GM19438 (cell line): ENCODE data around the gene APBA2.
"Not testable (repeated sequence)": the region's sequence is repeated elsewhere in the genome, so short reads cannot be mapped to it uniquely, and the experiment has no call there.

Experiments
- ATAC-seq: cut with Tn5 transposase; IDR thresholded peaks from one replicate; pipeline ENCODE4 v1.9.1; 2021; ENCODE audit warnings: low read depth; ENCODE audit not compliant: unreplicated experiment

APBA2 gene

DNA sequence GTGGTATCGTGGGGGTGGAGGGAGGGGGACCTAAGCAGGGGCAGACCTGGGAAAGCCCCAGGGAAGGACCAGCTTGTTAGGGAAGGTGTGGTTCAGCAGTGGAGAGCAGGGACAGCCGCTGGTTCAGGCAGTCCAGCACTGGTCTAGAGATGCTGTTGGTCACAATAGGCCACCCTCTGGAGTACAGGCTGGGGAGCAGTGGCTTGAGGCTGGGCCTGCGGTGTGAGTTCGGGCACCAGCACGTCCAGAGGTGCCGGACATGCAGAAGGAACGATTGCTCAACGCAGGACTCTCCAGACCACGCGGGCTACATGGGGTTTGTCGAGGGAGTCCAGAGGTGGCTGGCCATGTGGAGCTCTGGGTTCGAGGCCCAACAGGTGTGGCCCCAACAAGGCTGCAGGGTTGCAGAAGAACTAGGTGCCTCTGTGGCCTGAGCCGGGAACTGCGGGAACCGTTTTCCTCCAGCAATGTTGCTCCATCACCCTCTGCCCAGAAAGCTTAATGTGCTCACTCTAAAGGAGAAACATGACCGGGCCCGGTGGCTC, 143.9 kb downstream of the APBA2 start:
- ATAC-seq, result no peak

DNA sequence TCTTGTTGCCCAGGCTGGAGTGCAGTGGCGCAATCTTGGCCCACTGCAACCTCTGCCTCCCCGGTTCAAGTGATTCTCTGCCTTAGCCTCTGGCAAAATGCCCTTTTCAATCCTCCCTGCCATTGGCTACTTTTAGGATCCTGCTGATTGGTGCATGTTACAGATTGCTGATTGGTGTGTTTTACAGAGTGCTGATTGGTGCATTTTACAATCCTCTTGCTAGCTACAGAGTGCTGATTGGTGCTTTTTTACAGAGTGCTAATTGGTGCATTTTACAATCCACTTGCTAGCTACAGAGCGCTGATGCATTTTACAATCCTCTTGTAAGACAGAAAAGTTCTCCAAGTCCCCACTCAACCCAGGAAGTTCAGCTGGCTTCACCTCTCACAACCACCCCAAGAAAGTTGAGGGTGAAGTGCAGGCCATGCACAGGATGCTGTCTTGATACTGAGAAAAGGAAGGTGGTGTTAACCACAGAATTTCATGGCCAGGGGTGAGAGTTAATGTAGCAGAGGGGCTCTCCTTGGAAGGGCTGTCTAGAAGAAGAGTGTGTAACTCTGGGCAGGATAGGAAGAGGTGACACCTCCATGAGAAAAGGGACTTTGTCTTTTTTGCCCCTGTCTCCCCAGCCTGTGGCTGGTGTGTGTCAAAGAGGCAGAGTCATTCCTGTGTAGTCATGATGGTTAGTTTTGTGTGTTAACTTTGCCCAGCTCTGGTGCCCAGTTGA, 145.9 kb downstream of the APBA2 start:
- no peak for ATAC-seq

DNA sequence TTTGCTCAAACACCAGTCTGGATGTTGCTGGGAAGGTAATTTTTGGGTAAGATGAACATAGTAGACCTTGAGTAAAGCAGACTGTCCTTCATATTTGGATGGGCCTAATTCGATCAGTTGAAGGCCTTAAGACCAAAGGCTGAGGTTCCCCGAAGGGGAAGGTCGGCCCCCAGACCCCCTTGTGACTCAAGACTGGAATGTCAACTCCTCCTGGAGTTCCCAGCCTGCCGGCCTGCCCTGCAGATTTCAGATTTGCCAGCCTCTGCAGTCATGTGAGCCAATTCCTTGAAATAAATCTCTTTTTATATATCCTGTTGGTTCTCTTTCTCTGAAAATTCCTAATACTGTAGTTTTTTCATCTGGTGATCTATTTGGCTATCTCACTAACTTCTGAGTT, 146.5 kb downstream of the APBA2 start:
- no peak for ATAC-seq

- ATAC-seq, result no peak
Observed at GRCh38 chr15:29032751-29033150, 147.0 kb downstream of the APBA2 start.

DNA sequence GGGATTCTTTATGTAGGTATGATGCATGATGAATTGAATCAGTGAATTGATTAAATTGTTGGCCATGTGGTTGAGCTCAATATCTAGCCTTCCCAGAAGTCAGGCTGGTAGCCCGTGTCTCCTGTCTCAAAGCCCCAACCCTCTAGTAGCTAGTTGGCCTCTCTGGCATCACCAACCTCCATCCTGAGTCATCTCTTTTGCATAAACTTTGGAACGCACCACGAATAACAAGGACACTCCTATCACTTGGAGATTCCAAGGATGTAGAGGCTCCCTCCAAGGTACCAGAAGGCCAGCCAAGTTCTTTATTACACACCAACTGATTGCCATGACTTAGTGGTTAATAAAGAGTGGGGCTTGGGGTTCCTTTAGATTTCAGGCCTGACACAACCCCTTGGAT, 148.4 kb downstream of the APBA2 start:
- ATAC-seq, result no peak

DNA sequence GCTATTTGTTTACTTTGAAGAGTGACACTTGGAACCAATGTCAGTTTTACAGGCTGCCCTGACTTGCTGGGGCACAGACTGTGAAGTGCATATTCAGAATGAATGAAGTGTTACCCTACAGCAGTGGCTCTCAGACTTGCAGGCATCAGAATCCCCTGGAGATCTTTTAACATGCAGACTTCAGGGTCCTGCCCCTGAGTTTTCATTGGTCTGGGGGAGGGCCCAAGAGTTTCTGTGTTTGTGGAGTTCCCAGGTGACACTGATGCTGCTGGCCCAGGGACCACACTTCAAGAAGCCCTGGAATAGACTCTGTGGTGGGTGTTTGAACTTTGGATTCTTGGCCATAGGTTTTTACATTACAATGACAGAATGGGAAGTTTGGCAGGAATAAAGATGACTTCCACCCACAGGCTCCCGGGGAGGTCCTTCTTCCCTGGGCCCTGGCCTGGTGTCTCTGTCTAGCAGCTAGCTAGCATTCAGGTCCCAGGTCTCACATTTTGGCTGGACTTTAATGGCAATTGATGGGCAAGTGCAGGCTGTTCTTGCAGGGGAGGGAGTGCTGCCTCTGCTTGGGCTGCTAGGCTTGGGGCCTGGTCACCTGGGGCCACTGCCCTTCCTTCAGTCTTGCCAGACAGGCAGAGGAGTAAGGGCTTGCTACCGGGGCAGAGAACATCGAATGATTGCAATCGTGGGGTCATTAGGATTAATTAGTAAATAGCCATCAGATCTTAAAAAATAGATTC, 149.0 kb downstream of the APBA2 start:
- ATAC-seq, result no peak

- no peak for ATAC-seq
Observed at GRCh38 chr15:29035336-29036285, 149.8 kb downstream of the APBA2 start.

- ATAC-seq, result no peak
Observed at GRCh38 chr15:29037997-29038705, 152.4 kb downstream of the APBA2 start.

- ATAC-seq, result no peak
Observed at GRCh38 chr15:29039466-29040369, 153.9 kb downstream of the APBA2 start.

- no peak for ATAC-seq
Observed at GRCh38 chr15:29040370-29040751, 154.6 kb downstream of the APBA2 start.

DNA sequence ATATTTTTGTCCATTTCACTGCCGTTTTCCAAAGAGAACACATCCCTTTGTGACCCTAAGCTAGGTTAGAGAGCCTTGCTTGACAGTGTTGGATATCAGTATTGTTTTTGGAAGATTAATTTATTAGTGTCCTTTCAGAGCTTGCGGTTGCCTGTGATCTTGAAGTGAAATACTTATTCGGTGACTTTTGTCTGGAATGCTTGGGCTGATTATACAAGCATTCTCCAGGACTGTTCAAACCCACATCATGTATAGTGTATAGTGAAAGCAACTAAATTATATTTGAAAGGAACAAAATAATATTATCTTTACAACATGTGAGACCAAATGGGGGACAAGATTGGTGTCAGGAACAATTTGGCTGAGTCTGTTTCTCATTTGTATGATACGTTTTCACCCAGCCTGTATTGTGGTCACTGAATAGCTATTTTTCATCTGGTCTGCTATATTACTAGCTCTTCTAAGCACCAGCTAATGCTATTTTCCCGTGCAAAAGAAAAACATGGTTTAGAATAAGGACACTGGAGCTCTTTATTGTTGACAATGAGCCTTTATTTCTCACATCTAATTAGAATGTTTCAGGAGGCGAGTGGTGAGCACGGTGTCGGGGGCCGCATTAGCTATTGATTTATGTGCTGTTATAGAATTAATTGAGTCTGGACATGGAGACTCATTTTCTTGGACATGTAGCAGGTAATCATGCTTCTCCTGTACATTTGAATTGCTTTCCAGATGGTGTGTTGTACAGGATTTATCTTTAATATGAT, 158.1 kb downstream of the APBA2 start:
- ATAC-seq, result no peak

DNA sequence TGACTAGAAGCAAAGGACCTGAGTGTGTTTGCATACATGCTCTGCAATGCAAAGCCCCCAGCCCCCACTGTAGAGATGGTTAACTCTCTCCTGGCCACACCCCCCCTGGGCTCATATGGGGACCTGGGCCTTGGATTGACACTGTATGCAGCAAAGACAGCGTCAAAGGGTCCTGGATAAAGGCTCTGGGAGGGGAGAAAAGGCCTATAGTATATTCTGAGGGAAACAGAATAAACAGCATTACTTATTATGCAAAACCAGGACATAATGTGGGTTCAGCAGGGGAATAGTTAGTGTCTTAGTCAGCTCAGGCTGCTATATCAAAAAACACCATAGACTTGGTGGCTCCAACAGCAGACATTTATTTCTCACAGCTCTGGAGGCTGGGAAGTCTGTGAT, 158.7 kb downstream of the APBA2 start:
- ATAC-seq, result no peak

- not testable (repeated sequence) for ATAC-seq
Observed at GRCh38 chr15:29045161-29045560, 159.4 kb downstream of the APBA2 start.

GRCh38 chr15:29045717-29046116, 159.9 kb downstream of the APBA2 start:
- ATAC-seq, result no peak

DNA sequence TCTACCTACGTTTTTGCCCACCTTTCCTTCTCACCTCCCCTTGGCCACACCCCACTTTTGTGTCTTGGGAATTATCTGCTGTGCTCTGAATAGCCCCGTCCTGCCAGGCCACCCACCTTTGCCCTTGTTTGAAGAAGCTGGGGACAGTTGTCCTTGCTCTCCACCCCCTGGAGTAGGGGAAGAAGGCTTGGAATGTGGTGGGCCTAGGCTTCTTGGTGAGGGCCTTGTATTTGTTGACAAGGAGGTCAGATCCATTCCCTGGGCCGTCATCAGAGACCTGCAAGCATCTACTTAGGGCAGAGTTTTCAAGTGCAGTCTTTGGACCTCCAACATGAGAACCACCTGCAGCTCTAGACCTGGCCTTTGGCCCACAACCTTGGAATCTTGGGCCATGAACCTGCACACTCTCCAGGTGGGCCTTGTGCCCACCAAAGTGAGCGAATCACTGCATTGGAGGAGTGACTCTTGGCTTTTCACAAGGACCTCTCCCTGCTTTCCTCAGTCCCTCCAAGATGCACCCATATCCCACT, 160.6 kb downstream of the APBA2 start:
- no peak for ATAC-seq

GRCh38 chr15:29046977-29047376, 161.2 kb downstream of the APBA2 start:
- no peak for ATAC-seq

DNA sequence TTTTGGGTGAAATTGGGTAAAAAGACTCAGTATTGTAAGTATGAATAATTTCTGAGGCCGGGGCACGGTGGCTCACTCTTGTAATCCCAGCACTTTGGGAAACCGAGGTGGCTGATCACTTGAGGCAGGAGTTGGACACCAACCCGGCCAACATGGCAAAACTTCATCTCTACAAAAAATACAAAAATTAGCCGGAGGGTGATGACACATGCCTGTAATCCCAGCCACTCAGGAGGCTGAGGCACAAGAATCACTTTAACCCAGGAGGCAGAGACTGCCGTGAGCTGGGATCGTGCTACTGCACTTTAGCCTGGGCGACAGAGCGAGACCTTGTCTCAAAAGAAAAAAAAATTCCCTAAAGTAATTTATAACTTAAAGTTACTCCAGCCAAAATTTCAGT, 162.2 kb downstream of the APBA2 start:
- ATAC-seq, result no peak

- ATAC-seq, result no peak
Observed at GRCh38 chr15:29050870-29051269, 165.1 kb downstream of the APBA2 start.
